Measurements from ENCODE around the gene PPP1R37. TPM values are rescaled to one million over a fixed set of nuclear protein-coding genes. Genes with fewer than 3 reads are reported as not detected.

PPP1R37 gene
- total RNA-seq, 1 experiment from 2014 or later, result 38.4 TPM

GRCh38 chr19:45076029-45076850 is 16.7 kb upstream of the PPP1R37 start, which contains the start of gene ZNF296:
TSS of gene ZNF296 (minus strand) at chr19:45076478. CDS start at chr19:45076373, 105 bp downstream.
- Histone ChIP-seq H3K27me3 (replicated peaks) (no peaks in the 10 kb centered on the region), H3K36me3 (peaks cover 12% of the 10 kb centered on the region), H3K4me1 (replicated peaks) (peaks cover 16% of the 10 kb centered on the region), H3K4me3 (peak within 1 kb of the TSS; percentile 13; the same call in 1 of the 2 replicates), H3K27ac (no peak within 1 kb of the TSS), H3K9me3 (replicated peaks) (no peaks in the 10 kb centered on the region; the same call in 1 of the 2 replicates)
- no peak for DNase-seq (ENCODE audit: low read depth in 1 of 2, low spot score in 2 of 2)

GRCh38 chr19:45076851-45077730 is 15.9 kb upstream of the PPP1R37 start:
- Histone ChIP-seq H3K4me1 (replicated peaks) (peaks cover 16% of the 10 kb centered on the region), H3K27me3 (replicated peaks) (no peaks in the 10 kb centered on the region), H3K4me3 (no peak overlapping the region), H3K27ac (no peak overlapping the region), H3K36me3 (peaks cover 17% of the 10 kb centered on the region), H3K9me3 (replicated peaks) (no peaks in the 10 kb centered on the region; the same call in 1 of the 2 replicates)
- no peak for DNase-seq (ENCODE audit: low read depth in 1 of 2, low spot score in 2 of 2)

GRCh38 chr19:45078390-45079062 is 14.5 kb upstream of the PPP1R37 start:
- Histone ChIP-seq H3K27me3 (replicated peaks) (no peaks in the 10 kb centered on the region), H3K9me3 (replicated peaks) (no peaks in the 10 kb centered on the region; the same call in 1 of the 2 replicates), H3K27ac (no peak overlapping the region), H3K4me1 (replicated peaks) (peaks cover 16% of the 10 kb centered on the region), H3K4me3 (peak overlapping the region; percentile 77), H3K36me3 (peaks cover 26% of the 10 kb centered on the region)
- no peak for DNase-seq (ENCODE audit: low read depth in 1 of 2, low spot score in 2 of 2)

DNA sequence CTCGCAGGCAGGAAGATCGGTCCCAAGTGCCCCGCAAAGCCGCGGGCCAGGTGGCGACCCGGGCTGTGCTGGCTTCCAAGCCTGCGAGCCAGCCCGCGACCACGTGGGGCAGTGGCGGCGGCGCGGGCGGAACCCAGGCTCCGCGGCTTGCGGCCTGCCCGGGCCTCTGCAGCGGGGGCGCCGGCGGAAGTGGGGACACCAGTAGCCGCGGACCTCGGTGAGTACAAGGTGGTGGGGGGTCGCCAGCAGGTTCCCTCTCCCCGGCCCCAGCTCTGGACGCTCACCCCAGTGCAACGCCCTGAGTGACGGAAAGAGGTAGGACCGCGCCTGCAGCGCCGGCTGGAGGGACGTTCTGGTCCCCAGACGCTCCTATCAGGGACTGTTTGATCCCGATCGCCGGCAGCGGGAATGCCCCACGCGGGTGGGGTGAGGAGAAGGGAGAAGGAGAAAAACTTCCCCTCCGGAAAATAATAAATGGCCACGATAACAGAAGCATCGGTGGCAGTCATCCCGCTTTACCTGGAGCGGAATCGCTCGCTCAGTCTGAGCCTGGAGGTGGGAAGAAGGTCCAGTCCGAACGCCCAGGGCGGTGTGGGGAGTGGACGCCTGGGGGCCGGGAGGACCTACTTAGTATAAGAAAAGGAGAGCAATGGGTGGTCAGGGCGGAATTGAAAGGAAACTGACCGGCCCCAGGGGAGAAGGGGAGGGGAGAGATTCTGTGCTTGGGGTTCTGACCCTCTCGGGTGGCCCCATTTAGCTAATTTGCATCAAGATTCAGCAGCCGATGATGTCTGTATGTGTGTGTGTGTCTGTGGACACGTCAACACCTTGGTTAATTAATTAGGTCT is 13.7 kb upstream of the PPP1R37 start, which contains the start of gene GEMIN7:
Gene GEMIN7, plus strand, starts transcription at position 198 of the 848 bp plus-strand sequence. CDS start 10,855 bp downstream, outside the sequence.
- DNase-seq (ENCODE audit: low read depth in 1 of 2, low spot score in 2 of 2), result peak; percentile 74 to 78
- Histone ChIP-seq H3K36me3 (peaks cover 26% of the 10 kb centered on the region), H3K4me3 (peak within 1 kb of the TSS; percentile 77), H3K9me3 (replicated peaks) (no peaks in the 10 kb centered on the region; the same call in 1 of the 2 replicates), H3K27ac (peak within 1 kb of the TSS; percentile 11; the same call in 1 of the 2 replicates), H3K4me1 (replicated peaks) (peaks cover 16% of the 10 kb centered on the region), H3K27me3 (replicated peaks) (no peaks in the 10 kb centered on the region)

- Histone ChIP-seq H3K4me1 (replicated peaks) (peaks cover 16% of the 10 kb centered on the region), H3K27me3 (replicated peaks) (no peaks in the 10 kb centered on the region), H3K36me3 (peaks cover 32% of the 10 kb centered on the region), H3K4me3 (peak overlapping the region; percentile 77), H3K9me3 (replicated peaks) (no peaks in the 10 kb centered on the region; the same call in 1 of the 2 replicates), H3K27ac (no peak overlapping the region)
- DNase-seq (ENCODE audit: low read depth in 1 of 2, low spot score in 2 of 2), result no peak
These were observed 13.0 kb upstream of the PPP1R37 start for GRCh38 chr19:45079911-45080370.

DNA sequence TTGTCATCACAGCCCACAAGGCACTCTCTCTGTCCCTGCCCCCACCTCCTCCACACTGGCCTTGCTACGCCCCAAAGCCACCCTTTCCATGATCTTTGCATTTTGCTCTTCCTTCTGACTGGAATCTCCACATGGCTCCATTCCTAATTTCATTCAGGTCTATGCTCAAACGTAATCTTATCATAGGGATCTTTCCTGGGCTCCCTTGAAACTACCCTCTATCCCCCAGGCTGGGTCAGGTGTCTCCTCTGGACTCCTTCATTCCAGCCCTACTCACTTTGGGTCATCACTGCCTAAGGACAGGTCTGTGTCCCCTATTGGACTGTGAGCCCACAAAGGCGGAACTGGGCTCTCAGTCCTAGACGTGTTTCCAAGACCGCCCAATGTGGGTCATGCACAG is 10.8 kb upstream of the PPP1R37 start:
- Histone ChIP-seq H3K4me1 (replicated peaks) (peaks cover 12% of the 10 kb centered on the region), H3K27me3 (replicated peaks) (no peaks in the 10 kb centered on the region), H3K27ac (no peak overlapping the region), H3K4me3 (no peak overlapping the region), H3K9me3 (replicated peaks) (no peaks in the 10 kb centered on the region), H3K36me3 (peaks cover 42% of the 10 kb centered on the region)
- DNase-seq (ENCODE audit: low read depth in 1 of 2, low spot score in 2 of 2), result no peak

DNA sequence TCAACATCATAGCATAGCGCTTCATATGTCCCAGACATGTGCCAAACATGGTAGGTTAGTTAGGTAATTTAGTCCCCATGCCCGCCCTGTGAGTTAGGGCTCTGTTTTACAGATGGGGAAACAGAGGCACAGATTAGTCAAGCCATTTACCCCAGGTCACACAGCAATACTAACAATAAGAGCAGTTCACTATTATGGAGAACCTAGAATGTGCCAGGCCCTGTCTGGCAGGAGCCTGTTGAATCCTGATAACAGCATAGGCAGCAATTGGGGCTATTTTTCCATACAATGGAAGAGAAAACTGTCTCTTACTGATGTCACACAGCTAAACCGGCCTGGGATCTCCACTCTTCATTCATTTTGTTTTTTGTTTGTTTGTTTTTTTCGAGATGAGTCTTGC is 6.5 kb upstream of the PPP1R37 start:
- Histone ChIP-seq H3K4me1 (replicated peaks) (peaks cover 5% of the 10 kb centered on the region), H3K27ac (no peak overlapping the region), H3K4me3 (no peak overlapping the region), H3K27me3 (replicated peaks) (no peaks in the 10 kb centered on the region), H3K9me3 (replicated peaks) (no peaks in the 10 kb centered on the region), H3K36me3 (peaks cover 57% of the 10 kb centered on the region)
- no peak for DNase-seq (ENCODE audit: low read depth in 1 of 2, low spot score in 2 of 2)

DNA sequence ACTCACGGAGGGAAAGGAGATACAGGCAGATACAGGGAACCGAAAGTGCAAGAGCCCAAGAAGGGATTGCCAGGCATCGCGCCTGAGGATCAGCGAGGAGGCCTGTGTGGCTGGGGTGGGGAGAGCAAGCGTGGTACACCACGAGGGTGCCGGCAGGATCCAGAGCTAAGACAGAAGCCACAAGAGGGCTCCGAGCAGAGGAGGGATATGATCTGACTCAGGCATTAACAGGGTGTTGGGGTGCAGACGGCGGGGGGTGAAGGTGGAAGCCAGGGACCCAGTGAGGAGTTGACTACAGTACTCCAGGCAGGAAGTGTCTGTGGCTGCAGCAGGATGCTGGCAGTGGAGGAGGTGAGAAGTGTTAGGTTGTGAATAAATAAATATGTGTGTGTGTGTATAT is 5.4 kb upstream of the PPP1R37 start:
- no peaks in the 10 kb centered on the region for H3K9me3 ChIP-seq (replicated peaks)
- DNase-seq (ENCODE audit: low read depth in 1 of 2, low spot score in 2 of 2), result no peak
- H3K27me3 ChIP-seq (replicated peaks), result no peaks in the 10 kb centered on the region
- H3K27ac ChIP-seq, result no peak overlapping the region
- H3K36me3 ChIP-seq, result peaks cover 47% of the 10 kb centered on the region
- H3K4me1 ChIP-seq (replicated peaks), result peaks cover 5% of the 10 kb centered on the region
- no peak overlapping the region for H3K4me3 ChIP-seq

DNA sequence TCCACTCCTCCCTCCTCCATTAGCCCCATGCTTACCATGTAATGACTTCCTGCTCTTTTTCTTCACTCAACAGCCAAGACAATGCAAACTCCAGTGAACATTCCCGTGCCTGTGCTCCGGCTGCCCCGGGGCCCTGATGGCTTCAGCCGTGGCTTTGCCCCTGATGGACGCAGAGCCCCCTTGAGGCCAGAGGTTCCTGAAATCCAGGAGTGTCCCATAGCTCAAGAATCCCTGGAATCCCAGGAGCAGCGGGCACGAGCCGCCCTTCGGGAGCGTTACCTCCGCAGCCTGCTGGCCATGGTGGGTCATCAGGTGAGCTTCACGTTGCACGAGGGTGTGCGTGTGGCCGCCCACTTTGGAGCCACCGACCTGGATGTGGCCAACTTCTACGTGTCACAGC is 2.9 kb upstream of the PPP1R37 start:
- Histone ChIP-seq H3K27me3 (replicated peaks) (no peaks in the 10 kb centered on the region), H3K9me3 (replicated peaks) (no peaks in the 10 kb centered on the region), H3K36me3 (peaks cover 46% of the 10 kb centered on the region), H3K4me1 (replicated peaks) (peaks cover 17% of the 10 kb centered on the region), H3K27ac (no peak overlapping the region), H3K4me3 (no peak overlapping the region)
- no peak for DNase-seq (ENCODE audit: low read depth in 1 of 2, low spot score in 2 of 2)

DNA sequence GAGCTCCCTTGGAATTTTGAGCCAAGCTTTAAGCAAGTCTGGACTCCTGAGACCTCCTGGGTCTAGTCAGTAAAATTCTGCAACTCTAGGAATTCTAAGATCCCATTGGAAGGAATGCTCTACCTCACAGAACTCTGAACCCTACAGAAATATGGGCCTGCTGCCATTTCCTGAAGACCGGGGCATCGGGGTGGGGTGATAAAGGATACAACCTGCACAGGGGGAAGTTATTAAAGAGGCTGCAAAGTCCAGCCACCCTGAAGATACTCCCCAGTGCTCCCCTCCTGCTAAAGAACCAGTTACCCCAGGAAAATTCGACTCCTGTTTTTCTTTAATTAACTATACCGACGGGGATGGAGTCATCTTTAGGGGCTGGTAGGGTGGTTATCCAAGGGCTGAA is 2.4 kb upstream of the PPP1R37 start:
- no peak for DNase-seq (ENCODE audit: low read depth in 1 of 2, low spot score in 2 of 2)
- Histone ChIP-seq H3K27ac (no peak overlapping the region), H3K9me3 (replicated peaks) (no peaks in the 10 kb centered on the region), H3K27me3 (replicated peaks) (no peaks in the 10 kb centered on the region), H3K36me3 (peaks cover 45% of the 10 kb centered on the region), H3K4me3 (no peak overlapping the region), H3K4me1 (replicated peaks) (peaks cover 17% of the 10 kb centered on the region)

- Histone ChIP-seq H3K9me3 (replicated peaks) (no peaks in the 10 kb centered on the region), H3K4me3 (peak overlapping the region; percentile 91), H3K36me3 (peaks cover 45% of the 10 kb centered on the region), H3K4me1 (replicated peaks) (peaks cover 17% of the 10 kb centered on the region), H3K27ac (0 out of 2 replicates have a peak overlapping the region, but pooled peaks have one; percentile 30), H3K27me3 (replicated peaks) (no peaks in the 10 kb centered on the region)
- DNase-seq (ENCODE audit: low read depth in 1 of 2, low spot score in 2 of 2), result peak; percentile 96 to 97
These were observed 1.7 kb upstream of the PPP1R37 start for GRCh38 chr19:45091031-45091923.

DNA sequence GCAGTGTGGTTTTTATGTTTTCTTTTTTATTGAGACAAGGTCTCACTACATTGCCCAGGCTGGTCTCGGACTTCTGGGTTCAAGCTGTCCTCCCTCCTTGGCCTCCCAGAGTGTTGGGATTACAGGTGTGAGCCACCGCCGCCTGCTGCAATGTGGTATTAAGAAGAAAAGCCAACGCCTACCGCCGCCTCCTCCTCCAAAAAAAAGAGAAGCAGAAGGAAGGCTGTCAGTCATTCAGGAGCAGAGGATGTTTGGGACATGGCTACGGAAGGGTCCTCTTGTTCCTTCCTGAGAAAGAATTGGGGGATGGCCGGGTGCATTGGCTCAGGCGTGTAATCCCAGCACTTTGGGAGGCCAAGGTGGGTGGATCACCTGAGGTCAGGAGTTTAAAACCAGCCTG is 1.2 kb downstream of the PPP1R37 start:
- no peaks in the 10 kb centered on the region for H3K9me3 ChIP-seq (replicated peaks)
- H3K36me3 ChIP-seq, result peaks cover 33% of the 10 kb centered on the region
- peak overlapping the region; percentile 91 for H3K4me3 ChIP-seq
- no peaks in the 10 kb centered on the region for H3K27me3 ChIP-seq (replicated peaks)
- no peak for DNase-seq (ENCODE audit: low read depth in 1 of 2, low spot score in 2 of 2)
- no peak overlapping the region for H3K27ac ChIP-seq
- H3K4me1 ChIP-seq (replicated peaks), result peaks cover 33% of the 10 kb centered on the region

Data from SJSA1 (cell line).